Gastrocnemius medialis (tissue), 4 donors: Measurements from ENCODE around the gene HNRNPA0.

Source experiments
- CTCF ChIP-seq, 5 experiments: fragments of 450-650 bp in 3 of 5; fragments of 200-600 bp in 2 of 5; sonication (generic) in 2 of 5; IDR thresholded peaks in 4 of 5; conservative IDR thresholded peaks in 1 of 5; 1 replicate in 4 of 5; 2 replicates in 1 of 5; pipeline ENCODE4 v1.5.1; 2016 to 2019; ENCODE audit warnings: antibody characterized with exemption in 5 of 5, mild to moderate bottlenecking in 3 of 5, moderate library complexity in 3 of 5
- POLR2A ChIP-seq, 2 donors: fragments of 450-650 bp; IDR thresholded peaks; one replicate each; pipeline ENCODE4 v1.6.1; 2017; ENCODE audit warnings: antibody characterized with exemption in 2 of 2, mild to moderate bottlenecking in 2 of 2, moderate library complexity in 2 of 2

GRCh38 chr5:137758715-137759306 is 4.6 kb upstream of the HNRNPA0 start:
- TF ChIP-seq POLR2A (IDR thresholded peaks at IDR 0.05) (no peak), CTCF (IDR thresholded peaks at IDR 0.05 in 4 of 5, conservative IDR thresholded peaks at IDR 0.05 in 1 of 5) (no peak)
